ENCODE measurements around the gene INPP5D. TPM values are rescaled to one million over a fixed set of nuclear protein-coding genes. Genes with fewer than 3 reads are reported as not detected.
A peak's percentile ranks its signal among the peaks of the same experiment; 100 is the strongest.

The INPP5D gene
- total and polyA plus RNA-seq, 2 of the 13 experiments (the other 11 are each of a cell fraction or from before 2014, with no cell fraction given): 16.7 to 18.0 TPM

DNA sequence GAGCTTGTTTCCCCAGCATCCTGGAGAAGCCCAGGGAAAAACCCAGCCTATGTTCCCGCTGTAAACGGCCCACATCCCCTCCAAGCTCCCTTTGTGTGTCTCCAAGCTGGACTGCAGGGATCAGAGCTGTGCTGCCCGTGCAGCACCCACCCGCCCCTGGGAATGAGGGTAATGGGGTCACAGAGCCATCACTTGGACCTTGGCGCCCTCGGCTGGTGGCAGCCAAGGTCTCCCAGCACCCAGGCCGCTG lies 670 bp upstream of the INPP5D start (continued):
- TF ChIP-seq BCL6 (CRISPR knock-in tag; IDR thresholded peaks at IDR 0.05) (peak; percentile 73), PITX1 (CRISPR knock-in tag; IDR thresholded peaks at IDR 0.05) (no peak), AKAP8 (CRISPR knock-in tag; IDR thresholded peaks at IDR 0.05) (no peak), GABPA (IDR thresholded peaks at IDR 0.05; ENCODE audit: low read depth, low read length) (no peak), GABPA (CRISPR knock-in tag; IDR thresholded peaks at IDR 0.05; ENCODE audit: low read depth) (no peak), SAFB2 (CRISPR knock-in tag; IDR thresholded peaks at IDR 0.05; ENCODE audit: borderline replicate concordance, low read depth) (no peak), STAG1 (CRISPR knock-in tag; IDR thresholded peaks at IDR 0.05) (peak; percentile 88), TBX2 (CRISPR knock-in tag; IDR thresholded peaks at IDR 0.05; ENCODE audit: borderline replicate concordance) (no peak; the same call in 1 of the 2 replicates), MAZ (IDR thresholded peaks at IDR 0.05; ENCODE audit: borderline replicate concordance, low read depth, low read length) (0 out of 2 replicates have a peak, but pooled peaks have one; percentile 27), MAZ (CRISPR knock-in tag; IDR thresholded peaks at IDR 0.05; ENCODE audit: low read depth) (0 out of 2 replicates have a peak, but pooled peaks have one; percentile 17), ZNF577 (CRISPR knock-in tag; IDR thresholded peaks at IDR 0.05; ENCODE audit: borderline replicate concordance, low read depth) (no peak), ZNF572 (CRISPR knock-in tag; IDR thresholded peaks at IDR 0.05) (no peak), ZNF160 (CRISPR knock-in tag; IDR thresholded peaks at IDR 0.05) (no peak), NCOA2 (CRISPR knock-in tag; IDR thresholded peaks at IDR 0.05) (0 out of 2 replicates have a peak, but pooled peaks have one; percentile 22), ZNF746 (CRISPR knock-in tag; IDR thresholded peaks at IDR 0.05) (no peak), HES4 (CRISPR knock-in tag; IDR thresholded peaks at IDR 0.05; ENCODE audit: borderline replicate concordance) (no peak), ZNF777 (CRISPR knock-in tag; IDR thresholded peaks at IDR 0.05) (no peak), ZNF879 (CRISPR knock-in tag; IDR thresholded peaks at IDR 0.05) (no peak)
- TF ChIP-seq, protein P1, sequence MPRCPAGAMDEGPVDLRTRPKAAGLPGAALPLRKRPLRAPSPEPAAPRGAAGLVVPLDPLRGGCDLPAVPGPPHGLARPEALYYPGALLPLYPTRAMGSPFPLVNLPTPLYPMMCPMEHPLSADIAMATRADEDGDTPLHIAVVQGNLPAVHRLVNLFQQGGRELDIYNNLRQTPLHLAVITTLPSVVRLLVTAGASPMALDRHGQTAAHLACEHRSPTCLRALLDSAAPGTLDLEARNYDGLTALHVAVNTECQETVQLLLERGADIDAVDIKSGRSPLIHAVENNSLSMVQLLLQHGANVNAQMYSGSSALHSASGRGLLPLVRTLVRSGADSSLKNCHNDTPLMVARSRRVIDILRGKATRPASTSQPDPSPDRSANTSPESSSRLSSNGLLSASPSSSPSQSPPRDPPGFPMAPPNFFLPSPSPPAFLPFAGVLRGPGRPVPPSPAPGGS (CRISPR knock-in tag; IDR thresholded peaks at IDR 0.05): no peak
- TF ChIP-seq, protein P2, sequence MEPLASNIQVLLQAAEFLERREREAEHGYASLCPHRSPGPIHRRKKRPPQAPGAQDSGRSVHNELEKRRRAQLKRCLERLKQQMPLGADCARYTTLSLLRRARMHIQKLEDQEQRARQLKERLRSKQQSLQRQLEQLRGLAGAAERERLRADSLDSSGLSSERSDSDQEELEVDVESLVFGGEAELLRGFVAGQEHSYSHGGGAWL (CRISPR knock-in tag; IDR thresholded peaks at IDR 0.05): no peak
- TF ChIP-seq, protein P3, sequence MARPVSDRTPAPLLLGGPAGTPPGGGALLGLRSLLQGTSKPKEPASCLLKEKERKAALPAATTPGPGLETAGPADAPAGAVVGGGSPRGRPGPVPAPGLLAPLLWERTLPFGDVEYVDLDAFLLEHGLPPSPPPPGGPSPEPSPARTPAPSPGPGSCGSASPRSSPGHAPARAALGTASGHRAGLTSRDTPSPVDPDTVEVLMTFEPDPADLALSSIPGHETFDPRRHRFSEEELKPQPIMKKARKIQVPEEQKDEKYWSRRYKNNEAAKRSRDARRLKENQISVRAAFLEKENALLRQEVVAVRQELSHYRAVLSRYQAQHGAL (CRISPR knock-in tag; IDR thresholded peaks at IDR 0.05; ENCODE audit: not compliant biosample characterization): no peak
- TF ChIP-seq, protein P4, sequence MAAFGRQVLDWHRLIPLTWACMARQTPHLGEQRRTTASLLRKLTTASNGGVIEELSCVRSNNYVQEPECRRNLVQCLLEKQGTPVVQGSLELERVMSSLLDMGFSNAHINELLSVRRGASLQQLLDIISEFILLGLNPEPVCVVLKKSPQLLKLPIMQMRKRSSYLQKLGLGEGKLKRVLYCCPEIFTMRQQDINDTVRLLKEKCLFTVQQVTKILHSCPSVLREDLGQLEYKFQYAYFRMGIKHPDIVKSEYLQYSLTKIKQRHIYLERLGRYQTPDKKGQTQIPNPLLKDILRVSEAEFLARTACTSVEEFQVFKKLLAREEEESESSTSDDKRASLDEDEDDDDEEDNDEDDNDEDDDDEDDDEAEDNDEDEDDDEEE (CRISPR knock-in tag; IDR thresholded peaks at IDR 0.05): no peak
- TF ChIP-seq, protein P5, sequence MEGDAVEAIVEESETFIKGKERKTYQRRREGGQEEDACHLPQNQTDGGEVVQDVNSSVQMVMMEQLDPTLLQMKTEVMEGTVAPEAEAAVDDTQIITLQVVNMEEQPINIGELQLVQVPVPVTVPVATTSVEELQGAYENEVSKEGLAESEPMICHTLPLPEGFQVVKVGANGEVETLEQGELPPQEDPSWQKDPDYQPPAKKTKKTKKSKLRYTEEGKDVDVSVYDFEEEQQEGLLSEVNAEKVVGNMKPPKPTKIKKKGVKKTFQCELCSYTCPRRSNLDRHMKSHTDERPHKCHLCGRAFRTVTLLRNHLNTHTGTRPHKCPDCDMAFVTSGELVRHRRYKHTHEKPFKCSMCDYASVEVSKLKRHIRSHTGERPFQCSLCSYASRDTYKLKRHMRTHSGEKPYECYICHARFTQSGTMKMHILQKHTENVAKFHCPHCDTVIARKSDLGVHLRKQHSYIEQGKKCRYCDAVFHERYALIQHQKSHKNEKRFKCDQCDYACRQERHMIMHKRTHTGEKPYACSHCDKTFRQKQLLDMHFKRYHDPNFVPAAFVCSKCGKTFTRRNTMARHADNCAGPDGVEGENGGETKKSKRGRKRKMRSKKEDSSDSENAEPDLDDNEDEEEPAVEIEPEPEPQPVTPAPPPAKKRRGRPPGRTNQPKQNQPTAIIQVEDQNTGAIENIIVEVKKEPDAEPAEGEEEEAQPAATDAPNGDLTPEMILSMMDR (CRISPR knock-in tag; IDR thresholded peaks at IDR 0.05): peak; percentile 96
- TF ChIP-seq, protein P6, sequence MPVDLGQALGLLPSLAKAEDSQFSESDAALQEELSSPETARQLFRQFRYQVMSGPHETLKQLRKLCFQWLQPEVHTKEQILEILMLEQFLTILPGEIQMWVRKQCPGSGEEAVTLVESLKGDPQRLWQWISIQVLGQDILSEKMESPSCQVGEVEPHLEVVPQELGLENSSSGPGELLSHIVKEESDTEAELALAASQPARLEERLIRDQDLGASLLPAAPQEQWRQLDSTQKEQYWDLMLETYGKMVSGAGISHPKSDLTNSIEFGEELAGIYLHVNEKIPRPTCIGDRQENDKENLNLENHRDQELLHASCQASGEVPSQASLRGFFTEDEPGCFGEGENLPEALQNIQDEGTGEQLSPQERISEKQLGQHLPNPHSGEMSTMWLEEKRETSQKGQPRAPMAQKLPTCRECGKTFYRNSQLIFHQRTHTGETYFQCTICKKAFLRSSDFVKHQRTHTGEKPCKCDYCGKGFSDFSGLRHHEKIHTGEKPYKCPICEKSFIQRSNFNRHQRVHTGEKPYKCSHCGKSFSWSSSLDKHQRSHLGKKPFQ (CRISPR knock-in tag; IDR thresholded peaks at IDR 0.05; ENCODE audit: insufficient replicate concordance): no peak
- TF ChIP-seq, protein P7, sequence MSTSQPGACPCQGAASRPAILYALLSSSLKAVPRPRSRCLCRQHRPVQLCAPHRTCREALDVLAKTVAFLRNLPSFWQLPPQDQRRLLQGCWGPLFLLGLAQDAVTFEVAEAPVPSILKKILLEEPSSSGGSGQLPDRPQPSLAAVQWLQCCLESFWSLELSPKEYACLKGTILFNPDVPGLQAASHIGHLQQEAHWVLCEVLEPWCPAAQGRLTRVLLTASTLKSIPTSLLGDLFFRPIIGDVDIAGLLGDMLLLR (CRISPR knock-in tag; IDR thresholded peaks at IDR 0.05): no peak
